ENCODE measurements around the gene GMDS.

The GMDS gene

GRCh38 chr6:2231438-2231837, 14.0 kb downstream of the GMDS start:
- no peak for DNase-seq (ENCODE audit: low read depth)
- no peak for TF ChIP-seq CTCF (IDR thresholded peaks at IDR 0.05; ENCODE audit: control insufficient read depth, insufficient read depth, low read depth, low read length, missing control alignments)
- H3K4me3 ChIP-seq (ENCODE audit: control insufficient read depth, low read depth, low read length), result no peak overlapping the region

- H3K4me3 ChIP-seq (ENCODE audit: control insufficient read depth, low read depth, low read length), result no peak overlapping the region
- TF ChIP-seq CTCF (IDR thresholded peaks at IDR 0.05; ENCODE audit: control insufficient read depth, insufficient read depth, low read depth, low read length, missing control alignments), result no peak
- no peak for DNase-seq (ENCODE audit: low read depth)
These were observed 14.6 kb downstream of the GMDS start for GRCh38 chr6:2230659-2231277.

GRCh38 chr6:2229742-2230141, 15.7 kb downstream of the GMDS start:
- DNase-seq (ENCODE audit: low read depth), result no peak
- no peak overlapping the region for H3K4me3 ChIP-seq (ENCODE audit: control insufficient read depth, low read depth, low read length)
- no peak for TF ChIP-seq CTCF (IDR thresholded peaks at IDR 0.05; ENCODE audit: control insufficient read depth, insufficient read depth, low read depth, low read length, missing control alignments)

- TF ChIP-seq CTCF (IDR thresholded peaks at IDR 0.05; ENCODE audit: control insufficient read depth, insufficient read depth, low read depth, low read length, missing control alignments), result no peak
- no peak for DNase-seq (ENCODE audit: low read depth)
- no peak overlapping the region for H3K4me3 ChIP-seq (ENCODE audit: control insufficient read depth, low read depth, low read length)
These were observed 16.4 kb downstream of the GMDS start for GRCh38 chr6:2229039-2229438.

- no peak overlapping the region for H3K4me3 ChIP-seq (ENCODE audit: control insufficient read depth, low read depth, low read length)
- no peak for TF ChIP-seq CTCF (IDR thresholded peaks at IDR 0.05; ENCODE audit: control insufficient read depth, insufficient read depth, low read depth, low read length, missing control alignments)
- DNase-seq (ENCODE audit: low read depth), result no peak
These were observed 17.0 kb downstream of the GMDS start for GRCh38 chr6:2228392-2228791.

GRCh38 chr6:2226775-2227174, 18.6 kb downstream of the GMDS start:
- no peak for TF ChIP-seq CTCF (IDR thresholded peaks at IDR 0.05; ENCODE audit: control insufficient read depth, insufficient read depth, low read depth, low read length, missing control alignments)
- H3K4me3 ChIP-seq (ENCODE audit: control insufficient read depth, low read depth, low read length), result no peak overlapping the region
- DNase-seq (ENCODE audit: low read depth), result no peak

All from AG09309 (cell line).